CD4-positive, alpha-beta T cell treated with Interleukin-6 for 4 hours (primary cell): Measurements from ENCODE around the gene STAT6.
"Not testable (repeated sequence)": the region's sequence is repeated elsewhere in the genome, so short reads cannot be mapped to it uniquely, and the experiment has no call there.

Source experiments
- DNase-seq: peaks from one replicate; pipeline ENCODE4 v3.0.0-alpha.2; 2020; ENCODE audit warnings: mixed read lengths

The STAT6 gene

DNA sequence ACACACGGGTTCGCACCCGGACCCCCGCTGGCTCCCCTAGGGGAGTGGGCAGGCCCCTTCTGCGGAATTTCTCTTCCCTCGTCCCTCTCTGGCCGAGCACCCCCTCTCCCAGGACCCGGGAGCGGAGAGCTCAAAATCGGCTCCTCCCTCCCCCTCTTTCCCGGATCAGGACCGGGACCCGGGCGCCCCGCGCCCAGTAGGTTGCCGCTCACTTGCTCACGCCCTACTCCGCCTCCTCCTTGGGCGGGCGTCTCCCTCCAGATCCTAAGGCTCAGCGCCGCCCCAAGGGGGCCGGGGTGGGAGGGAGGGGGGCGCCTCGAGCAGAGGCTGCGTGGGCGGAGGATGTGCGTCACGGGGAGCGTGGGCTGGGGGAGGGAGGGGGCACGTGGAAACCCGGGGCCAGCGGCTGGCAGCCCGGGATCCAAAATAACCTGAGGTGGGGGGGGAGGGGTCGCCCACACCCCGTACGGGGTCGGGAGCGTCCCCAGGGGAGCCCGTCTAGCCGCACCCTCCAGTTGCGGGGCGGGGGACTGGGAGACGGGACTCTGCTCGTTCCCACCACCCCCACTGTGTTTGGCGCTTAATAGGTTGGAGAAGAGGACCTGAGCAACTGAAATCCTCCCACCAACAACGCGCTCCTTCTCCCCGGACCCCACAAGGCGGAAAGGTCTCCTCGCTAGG lies 24.0 kb downstream of the STAT6 start:
- peak; percentile 95 for DNase-seq

DNA sequence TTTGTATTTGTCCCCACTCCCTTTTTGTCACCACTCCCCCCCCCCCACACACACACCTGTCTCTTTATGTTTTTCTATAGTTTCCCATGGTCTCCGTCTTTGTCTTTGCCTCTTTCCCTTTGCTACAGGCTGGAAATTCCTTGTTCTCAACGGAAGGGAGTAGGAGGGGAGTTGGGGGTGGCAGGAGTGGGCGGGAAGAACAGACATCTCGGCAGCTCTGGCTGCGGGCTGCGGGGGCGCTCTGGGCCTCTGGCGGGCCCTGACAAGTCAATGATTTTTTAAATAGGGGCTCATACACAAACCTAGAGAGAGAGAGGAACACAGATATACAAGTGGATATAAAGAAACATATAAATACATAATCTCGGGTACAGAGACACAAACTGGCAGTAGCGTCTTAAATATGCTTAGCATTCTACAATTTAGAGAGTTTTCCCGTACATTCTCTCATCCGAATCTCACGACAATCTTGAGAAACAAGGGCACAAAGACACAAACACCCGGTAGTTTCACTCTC lies 24.6 kb downstream of the STAT6 start:
- peak; percentile 60 for DNase-seq

DNA sequence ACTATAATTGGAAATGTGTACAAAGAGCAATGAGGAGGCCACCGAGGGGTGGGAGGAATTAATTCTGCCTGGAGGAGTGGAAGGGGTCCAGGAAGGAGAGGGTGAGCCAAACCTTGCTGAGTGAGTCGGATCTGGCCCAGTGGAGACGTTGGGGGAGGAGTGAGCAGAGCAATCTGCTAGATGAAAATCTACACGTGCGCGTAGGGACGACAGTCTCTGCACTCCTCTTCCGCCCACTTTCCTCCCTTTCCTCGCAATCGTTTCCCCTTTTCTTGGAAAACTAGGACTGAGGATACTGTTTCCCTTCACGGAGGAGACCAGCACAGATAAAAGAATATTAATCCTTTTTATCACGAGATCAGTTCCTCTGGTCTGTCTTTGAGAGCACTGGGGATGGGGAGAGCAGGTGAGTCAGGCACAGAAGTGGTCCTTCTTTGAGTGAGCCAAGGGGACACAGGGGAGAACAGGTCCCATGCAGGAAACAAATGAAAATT lies 25.1 kb downstream of the STAT6 start:
- DNase-seq: peak; percentile 52

DNA sequence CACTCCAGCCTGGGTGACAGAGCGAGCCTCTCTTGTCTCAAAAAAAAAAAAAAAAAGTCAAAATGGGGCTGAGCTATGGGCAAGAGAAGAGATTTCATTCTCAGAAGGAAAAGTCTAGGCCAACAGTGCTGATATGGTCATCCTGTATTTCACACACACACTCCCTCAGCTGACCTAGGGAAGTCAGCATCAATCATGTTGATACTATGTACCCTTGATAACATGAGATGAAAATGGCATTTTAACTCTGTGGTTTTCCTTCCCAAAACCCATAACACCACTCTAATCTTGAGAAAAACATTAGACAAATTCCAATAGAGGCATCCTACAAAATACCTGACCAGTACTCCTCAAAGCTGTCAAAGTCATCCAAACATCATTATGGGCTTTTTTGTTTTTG lies 30.3 kb downstream of the STAT6 start:
- DNase-seq: no peak

DNA sequence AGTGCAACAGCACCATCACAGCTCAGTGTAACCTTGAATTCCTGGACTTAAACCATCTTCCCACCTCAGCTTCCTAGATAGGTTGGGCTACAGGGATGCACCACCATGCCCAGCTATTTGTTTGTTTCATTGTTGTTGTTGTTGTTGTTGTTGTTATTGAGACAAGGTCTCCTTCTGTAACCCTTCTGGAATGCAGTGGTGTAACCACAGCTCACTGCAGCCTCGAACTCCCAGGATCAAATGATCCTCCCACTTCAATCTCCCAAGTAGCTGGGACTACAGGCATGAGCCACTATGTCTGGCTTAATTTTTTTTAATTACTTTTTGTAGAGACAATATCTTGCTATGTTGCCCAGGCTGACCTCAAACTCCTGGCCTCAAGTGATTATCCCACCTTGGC lies 31.3 kb downstream of the STAT6 start:
- DNase-seq: no peak

DNA sequence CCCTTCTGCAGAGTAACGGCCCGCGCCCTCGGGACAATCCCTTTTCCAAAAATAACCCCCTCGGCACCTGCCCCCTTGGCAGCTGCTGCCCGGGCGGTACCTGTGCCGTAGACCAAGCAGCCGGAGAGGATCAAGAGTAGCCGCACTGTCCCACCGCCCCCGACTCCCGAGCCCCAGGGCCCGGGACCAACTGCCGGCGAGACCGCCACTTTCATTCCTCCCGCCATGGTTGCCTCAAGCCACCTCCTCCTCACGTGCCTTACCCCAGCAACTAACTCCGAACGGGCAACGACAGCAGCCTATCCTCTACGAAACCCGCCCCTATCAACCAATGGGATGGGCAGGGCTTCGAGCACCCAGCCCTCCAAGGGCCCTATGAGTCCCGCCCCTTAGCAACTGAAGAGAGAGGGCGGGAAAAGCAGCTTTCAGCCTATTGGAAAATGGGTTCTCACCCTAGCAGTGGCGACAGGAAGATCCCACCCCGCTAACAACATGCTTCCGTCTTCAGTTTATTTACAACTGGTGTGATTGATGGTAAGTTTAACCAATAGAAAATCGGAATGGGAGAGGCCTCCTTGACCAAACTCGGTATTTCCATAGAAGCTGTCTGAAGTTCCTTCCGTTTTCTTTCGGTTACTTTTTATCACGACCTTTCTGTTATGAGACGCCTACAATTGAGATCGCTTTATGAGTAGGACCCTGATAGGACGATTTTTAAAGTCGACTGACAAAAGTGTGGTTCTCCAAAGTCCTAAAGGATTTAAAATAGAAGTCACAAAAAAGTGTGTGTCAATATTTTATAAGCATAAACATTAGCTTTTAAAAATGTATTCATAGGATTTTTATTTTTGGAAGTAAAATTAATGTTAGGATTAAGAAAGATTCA lies 32.4 kb downstream of the STAT6 start, which contains the start of gene NEMP1:
Gene NEMP1 (minus strand): TSS at position 273 of the 886 bp plus-strand sequence. CDS start 46 bp downstream, at position 227.
- DNase-seq: peak; percentile 95

DNA sequence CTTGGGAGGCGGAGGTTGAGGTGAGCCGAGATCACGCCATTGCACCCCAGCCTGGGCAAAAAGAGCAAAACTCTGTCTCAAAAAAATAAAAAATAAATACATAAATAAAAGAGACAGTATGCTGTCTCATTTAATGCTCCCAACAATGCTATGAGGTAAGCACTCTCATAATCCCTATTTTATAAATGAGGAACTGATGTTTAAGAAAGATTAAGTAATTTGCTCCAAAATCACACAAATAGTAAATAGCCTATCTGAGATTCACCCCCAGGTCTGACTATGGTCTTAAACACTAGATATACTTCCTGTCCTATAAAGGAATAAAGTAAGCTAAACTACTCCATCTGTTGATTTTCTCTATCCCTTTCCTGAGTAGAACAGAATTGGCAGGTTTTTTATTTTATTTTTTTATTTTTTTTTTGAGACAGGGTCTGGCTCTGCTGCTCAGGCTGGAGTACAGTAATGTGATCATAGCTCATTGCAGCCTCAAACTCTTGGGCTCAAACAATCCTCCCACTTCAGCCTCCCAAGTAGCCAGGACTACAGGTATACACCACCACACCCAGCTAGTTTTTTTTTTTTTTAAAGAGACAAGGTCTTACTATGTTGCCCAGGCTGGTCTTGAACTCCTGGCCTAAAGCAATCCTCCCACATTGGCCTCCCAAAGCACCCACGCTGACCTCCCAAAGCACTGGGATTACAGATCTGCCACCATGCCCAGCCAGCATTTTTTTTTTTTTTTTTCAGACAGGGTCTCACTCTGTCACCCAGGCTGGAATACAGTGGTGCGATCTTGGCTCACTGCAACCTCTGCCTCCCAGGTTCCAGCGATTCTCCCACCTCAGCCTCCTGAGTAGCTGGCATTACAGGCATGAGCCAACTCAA lies 37.4 kb downstream of the STAT6 start:
- not testable (repeated sequence) for DNase-seq

DNA sequence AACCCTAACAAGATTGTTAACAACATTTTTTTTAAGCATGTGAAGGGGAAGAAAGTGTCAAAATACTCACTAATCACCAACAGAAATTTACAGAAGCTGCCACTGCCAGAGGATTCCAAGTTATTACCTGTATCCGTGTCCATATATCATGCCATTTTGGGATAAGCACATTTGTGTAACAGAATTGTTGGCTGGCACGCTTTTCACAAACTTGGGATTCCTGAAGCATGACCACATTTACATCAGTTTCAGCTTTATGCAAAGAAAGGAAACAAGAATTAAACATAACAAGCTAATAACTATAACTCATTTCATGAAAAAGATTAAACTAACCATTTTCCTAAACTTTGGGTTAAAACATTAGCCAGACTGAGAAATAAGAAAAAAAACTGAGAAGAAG lies 38.5 kb downstream of the STAT6 start:
- no peak for DNase-seq

DNA sequence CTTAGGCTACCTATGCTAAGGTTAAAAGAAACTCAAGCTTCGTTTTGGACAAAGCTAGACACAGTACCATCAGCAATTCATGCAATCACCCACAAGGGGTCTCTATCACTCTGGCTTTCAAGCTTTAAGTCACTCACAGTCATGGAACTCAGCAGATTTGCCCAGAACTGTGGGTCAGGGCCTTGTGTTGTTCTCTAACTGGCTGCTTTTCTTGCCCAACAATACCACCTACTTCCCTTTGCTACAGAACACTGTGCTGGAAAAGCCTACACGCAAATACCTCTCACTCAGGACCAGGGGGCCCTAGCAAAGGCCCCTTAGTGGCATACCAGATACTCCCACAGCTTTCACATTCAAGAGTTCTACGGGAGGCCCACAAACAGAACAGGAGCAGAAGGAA lies 41.6 kb downstream of the STAT6 start:
- DNase-seq: peak; percentile 73

DNA sequence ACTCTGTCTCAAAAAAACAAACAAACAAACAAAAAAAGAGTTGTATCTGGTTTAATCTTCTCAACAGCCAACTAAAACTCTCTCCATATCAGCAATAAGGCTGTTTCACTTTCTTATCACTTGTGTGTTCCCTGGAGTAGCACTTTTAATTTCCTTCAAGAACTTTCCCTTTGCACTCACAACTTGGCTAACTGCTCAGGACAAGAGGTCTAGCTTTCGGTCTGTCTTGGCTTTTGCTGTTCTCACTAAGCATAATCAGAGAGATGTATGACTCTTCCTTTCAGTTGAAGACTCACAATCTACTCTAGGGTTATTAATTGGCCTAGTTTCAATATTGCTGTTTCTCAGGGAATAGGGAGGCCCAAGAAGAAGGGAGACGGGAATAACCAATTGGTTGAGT lies 44.9 kb downstream of the STAT6 start:
- no peak for DNase-seq

DNA sequence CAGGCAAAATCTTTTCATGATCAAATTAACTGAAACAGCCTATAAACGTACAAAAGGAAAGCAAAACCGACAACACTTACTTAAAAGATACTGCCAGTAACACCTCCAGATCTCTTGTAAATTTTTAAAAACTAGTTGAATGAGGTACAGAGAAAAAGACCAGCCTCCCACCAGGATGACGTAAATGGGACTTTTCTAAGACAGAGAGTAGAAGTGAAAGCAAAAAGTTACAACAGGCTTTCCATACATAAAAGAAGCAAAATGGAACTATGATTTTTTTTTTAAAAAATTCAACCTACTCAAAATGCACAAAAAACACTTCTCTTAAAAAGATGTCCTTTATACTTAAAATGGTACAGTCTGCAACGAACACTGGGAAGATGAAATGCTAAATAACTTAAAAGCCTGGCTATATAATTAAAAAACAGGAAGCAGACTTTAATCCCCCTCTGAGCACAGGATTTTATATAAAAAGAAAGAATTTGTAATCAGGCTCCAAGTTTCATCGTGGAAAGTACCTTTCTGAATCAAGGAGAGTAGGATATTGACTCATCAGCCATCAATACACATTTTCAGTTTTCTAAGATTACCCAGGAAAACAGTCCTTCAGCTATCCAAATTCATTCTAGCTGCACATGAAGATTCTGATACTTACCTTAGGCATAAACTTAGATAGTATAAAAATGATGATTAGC lies 47.0 kb downstream of the STAT6 start:
- peak; percentile 69 for DNase-seq

DNA sequence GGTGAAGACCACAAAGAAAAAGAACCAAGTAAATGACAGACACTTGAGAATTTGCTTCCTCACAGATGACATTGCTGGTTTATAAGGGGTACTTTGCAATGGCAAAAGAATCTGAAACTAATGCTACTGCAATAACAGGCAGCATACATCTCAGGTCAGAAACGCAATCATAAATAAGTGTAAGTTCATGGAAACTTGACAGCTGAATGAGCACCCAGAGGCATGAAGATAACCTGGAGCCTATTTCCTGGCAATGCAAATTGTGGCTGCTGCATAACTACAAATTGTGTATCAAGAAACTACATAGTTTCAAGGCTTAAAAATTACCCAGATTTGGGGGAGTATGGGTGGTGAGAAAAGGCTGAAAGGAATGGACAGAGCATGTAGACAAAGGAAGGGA lies 52.7 kb downstream of the STAT6 start:
- DNase-seq: no peak

DNA sequence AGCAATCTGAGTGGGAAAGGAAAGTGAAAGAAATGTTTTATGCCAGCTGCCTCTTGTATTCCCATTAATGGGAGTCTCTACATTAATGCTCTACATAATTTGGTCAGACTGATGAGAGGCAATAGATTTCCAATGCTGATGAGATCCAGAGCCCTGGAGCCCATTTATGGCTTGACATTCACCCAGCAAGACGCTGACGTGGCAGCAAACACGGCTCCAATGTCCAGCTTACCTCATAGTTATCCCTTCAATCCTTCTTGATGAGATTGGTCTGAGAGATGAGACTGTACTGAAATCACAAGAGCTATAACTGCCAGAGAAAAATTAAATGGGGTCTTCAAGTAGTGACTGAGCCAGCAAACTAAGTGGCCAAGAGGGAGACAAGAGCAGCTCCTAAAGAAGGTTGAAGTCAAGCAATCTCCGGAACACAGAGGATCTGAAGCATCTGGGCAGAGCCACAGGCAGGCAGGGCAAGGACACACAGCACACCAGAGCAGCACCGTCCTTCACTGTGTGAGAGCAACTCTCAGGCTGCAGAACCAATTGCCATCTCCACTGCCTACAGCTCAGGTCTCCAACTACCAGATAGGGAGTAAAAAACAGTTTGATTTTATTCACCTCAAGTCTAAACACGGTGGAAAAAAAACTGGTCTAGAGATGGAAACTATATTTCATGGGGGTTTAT lies 54.0 kb downstream of the STAT6 start:
- no peak for DNase-seq

DNA sequence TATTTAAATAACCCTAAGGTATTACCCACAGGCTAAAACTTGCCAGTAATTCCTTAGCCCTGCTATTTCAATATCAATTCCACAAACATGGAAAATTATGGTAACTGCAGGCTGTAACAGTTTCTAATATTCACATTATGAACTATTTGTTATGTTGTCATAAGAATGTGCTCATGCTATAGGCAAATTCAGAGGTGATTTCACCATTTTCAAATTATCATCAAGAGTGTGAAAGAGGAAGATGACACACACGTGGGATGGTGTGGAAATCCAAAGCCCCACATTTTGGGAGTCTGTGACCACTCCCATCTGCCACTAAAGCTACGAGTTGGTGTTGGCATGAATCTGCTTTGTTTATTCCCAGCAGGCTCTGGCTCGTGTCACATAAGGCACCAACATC lies 55.3 kb downstream of the STAT6 start:
- DNase-seq: no peak

DNA sequence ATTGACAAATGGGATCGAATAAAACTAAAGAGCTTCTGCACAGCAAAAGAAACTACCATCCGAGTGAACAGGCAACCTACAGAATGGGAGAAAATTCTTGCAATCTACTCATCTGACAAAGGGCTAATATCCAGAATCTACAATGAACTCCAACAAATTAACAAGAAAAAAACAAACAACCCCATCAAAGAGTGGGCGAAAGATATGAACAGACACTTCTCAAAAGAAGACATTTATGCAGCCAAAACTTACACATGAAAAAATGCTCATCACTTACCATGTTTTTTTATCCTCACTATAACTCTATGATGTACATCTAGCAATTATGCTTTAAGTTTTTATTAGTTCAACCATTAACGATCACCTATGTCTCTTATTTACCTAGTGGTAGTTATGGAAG lies 57.3 kb downstream of the STAT6 start:
- DNase-seq: not testable (repeated sequence)

DNA sequence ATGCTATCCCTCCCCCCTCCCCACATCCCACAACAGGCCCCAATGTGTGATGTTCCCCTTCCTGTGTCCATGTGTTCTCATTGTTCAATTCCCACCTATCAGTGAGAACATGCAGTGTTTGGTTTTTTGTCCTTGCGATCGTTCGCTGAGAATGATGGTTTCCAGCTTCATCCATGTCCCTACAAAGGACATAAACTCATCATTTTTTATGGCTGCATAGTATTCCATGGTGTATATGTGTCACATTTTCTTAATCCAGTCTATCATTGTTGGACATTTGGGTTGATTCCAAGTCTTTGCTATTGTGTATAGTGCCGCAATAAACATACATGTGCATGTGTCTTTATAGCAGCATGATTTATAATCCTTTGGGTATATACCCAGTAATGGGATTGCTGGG lies 58.0 kb downstream of the STAT6 start:
- not testable (repeated sequence) for DNase-seq

DNA sequence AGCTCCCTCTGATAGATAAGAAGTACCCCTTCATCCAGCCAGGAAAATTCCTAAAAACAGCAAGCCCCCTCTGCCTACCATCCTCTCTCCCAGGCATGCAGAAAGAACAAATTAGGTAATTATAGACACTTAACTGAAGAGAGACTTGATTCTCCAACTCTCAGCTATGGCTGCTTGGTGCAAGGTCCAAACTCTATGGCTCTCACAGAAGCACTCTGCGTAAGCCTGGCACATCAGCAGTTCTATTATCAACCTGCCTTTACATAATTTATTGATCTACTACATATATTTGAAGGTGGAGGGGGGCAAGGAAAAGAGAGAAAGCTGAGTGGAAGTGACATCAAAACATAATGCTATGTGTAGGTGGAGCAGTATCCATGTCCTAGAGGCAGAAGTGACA lies 60.2 kb downstream of the STAT6 start:
- no peak for DNase-seq

DNA sequence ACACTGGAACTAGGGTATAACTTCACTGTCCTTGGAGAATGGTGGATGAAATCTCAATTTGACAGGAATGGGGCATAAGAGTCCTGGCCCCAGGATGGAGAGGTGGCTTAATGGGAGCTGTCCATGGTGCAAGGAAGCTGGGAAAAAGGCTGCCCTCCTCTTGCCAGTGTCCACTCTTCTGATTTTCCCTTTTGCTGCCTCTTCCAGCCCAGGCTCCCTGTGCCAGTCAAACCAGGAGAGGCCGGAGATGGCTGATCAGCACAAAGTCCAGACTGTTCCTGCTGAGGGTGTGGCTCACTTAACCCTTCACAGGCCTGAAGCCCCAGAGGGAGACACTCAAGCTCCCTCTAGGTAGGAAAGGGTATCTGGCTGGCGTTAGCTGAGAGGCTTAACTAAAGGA lies 61.3 kb downstream of the STAT6 start, which contains the start of gene MYO1A:
Gene MYO1A (minus strand): TSS at position 240 of the 400 bp plus-strand sequence. CDS start 1,806 bp downstream, outside the sequence.
- DNase-seq: no peak

DNA sequence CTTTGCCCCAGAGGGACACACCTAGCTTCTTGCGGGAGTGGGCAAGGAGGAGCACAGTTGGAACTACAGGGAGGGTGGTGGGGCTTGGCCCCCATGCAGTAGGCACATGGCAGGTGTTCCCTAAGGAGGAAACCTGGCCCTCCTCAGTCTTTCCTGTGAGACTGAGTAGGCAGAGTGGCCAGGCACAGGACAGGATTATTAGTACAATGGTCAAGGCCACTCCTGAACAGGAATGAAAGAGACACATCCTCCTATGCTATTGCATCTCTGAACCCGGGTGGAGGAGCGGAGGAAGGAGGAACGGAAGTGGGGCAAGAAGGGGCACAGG lies 62.1 kb downstream of the STAT6 start:
- DNase-seq: no peak

DNA sequence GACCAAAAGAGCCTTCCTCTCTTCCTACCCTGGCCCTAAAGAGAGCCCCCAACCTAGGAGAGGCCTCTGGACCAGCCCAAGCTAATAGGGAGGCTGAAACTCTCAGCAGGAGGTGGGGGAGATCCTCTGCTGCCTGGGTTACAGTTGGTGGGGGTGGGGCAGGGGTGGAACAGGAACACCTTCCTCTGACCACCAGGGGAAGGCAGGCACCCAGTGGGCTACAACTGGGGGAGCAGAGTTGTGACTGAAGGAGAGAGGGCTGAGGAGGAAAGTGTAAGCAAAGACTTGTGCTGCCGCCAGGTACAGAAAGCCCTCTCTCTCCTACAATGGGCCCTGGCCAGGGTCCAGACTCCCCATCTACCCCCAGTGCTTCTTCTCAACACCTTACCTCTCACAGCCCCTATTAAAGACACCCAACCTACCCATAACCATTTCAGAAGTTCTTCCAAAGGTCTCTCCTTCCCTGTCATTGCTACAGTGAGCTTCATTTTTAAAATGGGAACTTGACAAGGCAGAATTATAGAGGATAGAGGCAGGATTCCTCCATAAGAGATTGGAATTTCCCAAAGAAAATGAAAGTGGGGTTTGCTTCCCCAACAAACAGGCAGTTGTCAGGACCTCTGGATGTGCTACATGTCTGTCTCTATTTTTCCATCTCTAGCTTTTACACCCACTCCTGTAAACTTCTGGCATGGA lies 62.6 kb downstream of the STAT6 start:
- DNase-seq: no peak

DNA sequence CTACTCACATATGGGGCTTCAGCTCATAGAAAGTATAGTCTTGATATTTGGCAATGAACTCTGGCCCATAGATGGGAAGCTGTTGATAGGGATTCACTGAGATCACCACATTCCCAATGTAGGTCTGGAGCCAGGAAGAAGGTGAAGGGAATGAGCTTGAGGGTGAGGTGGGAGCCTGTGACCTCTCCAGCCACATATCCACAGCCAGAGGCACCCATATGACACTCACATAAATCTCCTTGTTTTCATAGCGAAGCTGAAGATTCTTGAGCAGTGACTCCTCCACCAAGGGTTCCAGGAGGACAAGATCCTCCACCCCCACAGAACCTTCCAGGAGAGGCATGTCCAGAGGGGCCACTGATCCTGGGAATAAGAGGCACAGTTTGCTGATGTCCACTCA lies 63.2 kb downstream of the STAT6 start:
- DNase-seq: no peak
